ENCODE data around the gene DHCR7. TPM values are rescaled to one million over a fixed set of nuclear protein-coding genes. Genes with fewer than 3 reads are reported as not detected.

The DHCR7 gene
- total and polyA plus RNA-seq, 9 donors, result 25.3 to 264 (median 51.1) TPM

DNA sequence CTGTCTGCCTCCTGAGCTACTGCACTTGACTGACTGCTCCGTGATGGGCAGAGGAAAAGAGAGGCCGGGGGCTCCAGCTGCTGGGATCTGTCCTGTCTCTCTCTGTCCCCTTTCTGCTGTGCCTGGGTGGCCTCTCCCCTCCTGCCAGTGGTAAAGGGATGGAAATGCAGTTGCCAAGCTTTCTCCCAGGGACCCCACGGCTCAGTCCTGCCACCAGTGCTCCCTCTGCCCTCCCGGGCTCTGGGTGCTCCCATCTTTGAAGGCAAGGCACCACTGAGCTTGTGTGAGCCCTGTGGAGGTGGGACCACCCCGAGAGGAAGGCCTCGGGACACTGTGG is 36.8 kb upstream of the DHCR7 start:
- H3K36me3 ChIP-seq, result no peaks in the 10 kb centered on the region
- peaks cover 13% of the 10 kb centered on the region for H3K4me1 ChIP-seq (ENCODE audit: insufficient read depth)
- H3K27me3 ChIP-seq, result no peaks in the 10 kb centered on the region
- no peak overlapping the region for H3K4me3 ChIP-seq
- peak in 2 of 5 donors; percentile 6 to 7 for DNase-seq
- no peaks in the 10 kb centered on the region for H3K9me3 ChIP-seq
- TF ChIP-seq POLR2A (IDR thresholded peaks at IDR 0.05) (no peak), EP300 (IDR thresholded peaks at IDR 0.05) (no peak), CTCF (IDR thresholded peaks at IDR 0.05) (no peak)
- 88 to 92% (median 91%) methylated on average over 6 of the region's 6 CpGs for WGBS, 3 donors
- intact Hi-C loops (cut with DNase I), result loop anchor here in 1 of 4 donors (5.0 kb wide), 1 partner anchor 848 kb away; no protein-coding TSS in a partner anchor
- no peak overlapping the region for H3K27ac ChIP-seq

DNA sequence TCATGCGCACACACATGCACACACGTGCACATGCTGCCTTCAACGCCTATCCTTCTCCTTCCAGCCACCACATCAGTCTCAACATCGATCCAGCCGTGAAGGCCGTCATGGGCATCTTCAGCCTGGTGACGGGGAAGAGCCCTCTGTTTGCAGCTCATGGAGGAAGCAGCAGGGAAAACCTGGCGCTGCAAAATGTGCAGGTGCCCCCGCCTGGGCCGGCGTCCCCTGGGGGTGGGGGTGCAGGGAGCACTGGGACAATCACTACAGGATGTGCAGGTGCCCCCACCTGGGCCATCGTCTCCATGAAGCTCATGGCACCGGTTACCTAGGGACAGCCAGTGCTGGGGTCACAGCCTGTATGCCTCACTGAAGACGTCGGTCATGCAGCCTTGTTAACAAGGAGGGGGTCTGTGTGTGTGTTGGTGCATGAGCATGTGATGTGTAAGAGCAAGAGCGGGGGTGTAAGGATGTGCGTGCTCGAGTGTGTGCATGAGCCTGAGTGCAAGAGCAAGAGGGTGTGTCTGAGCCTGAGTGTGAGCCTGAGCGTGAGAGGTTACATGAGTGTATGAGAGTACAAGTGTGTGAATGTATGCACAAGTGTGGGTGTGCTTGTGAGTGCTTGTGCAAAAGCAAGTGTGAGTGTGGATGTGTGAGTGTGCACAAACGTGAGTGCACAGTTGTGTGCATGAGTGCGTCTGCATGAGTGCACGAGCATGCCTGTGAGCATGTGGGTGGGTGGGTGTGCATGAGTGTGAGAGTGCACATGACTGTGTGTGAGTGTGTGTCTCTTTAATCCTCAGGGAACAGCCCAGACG is 36.3 kb upstream of the DHCR7 start:
- Histone ChIP-seq H3K9me3 (no peaks in the 10 kb centered on the region), H3K27me3 (no peaks in the 10 kb centered on the region), H3K36me3 (no peaks in the 10 kb centered on the region), H3K4me3 (no peak overlapping the region), H3K27ac (no peak overlapping the region), H3K4me1 (ENCODE audit: insufficient read depth) (peaks cover 13% of the 10 kb centered on the region)
- 89 to 90% (median 90%) methylated on average over 23 of the region's 23 CpGs for WGBS, 3 donors
- intact Hi-C loops (cut with DNase I), result loop anchor here in 1 of 4 donors (5.0 kb wide), 1 partner anchor 847 kb away; no protein-coding TSS in a partner anchor
- DNase-seq, result peak in 1 of 5 donors; percentile 8
- TF ChIP-seq EP300 (IDR thresholded peaks at IDR 0.05), result no peak
- no peak for TF ChIP-seq POLR2A (IDR thresholded peaks at IDR 0.05)
- TF ChIP-seq CTCF (IDR thresholded peaks at IDR 0.05), result no peak

GRCh38 chr11:71483692-71484091 is 35.5 kb upstream of the DHCR7 start:
- peaks cover 5% of the 10 kb centered on the region for H3K4me1 ChIP-seq (ENCODE audit: insufficient read depth)
- TF ChIP-seq EP300 (IDR thresholded peaks at IDR 0.05), result no peak
- no peak for TF ChIP-seq CTCF (IDR thresholded peaks at IDR 0.05)
- no peak for TF ChIP-seq POLR2A (IDR thresholded peaks at IDR 0.05)
- no peak for DNase-seq
- H3K9me3 ChIP-seq, result no peaks in the 10 kb centered on the region
- H3K27me3 ChIP-seq, result no peaks in the 10 kb centered on the region
- H3K36me3 ChIP-seq, result no peaks in the 10 kb centered on the region
- H3K27ac ChIP-seq, result no peak overlapping the region
- WGBS, 3 donors, result 95 to 96% (median 95%) methylated on average over 6 of the region's 6 CpGs
- H3K4me3 ChIP-seq, result no peak overlapping the region
- intact Hi-C loops (cut with DNase I), result no loop called here

DNA sequence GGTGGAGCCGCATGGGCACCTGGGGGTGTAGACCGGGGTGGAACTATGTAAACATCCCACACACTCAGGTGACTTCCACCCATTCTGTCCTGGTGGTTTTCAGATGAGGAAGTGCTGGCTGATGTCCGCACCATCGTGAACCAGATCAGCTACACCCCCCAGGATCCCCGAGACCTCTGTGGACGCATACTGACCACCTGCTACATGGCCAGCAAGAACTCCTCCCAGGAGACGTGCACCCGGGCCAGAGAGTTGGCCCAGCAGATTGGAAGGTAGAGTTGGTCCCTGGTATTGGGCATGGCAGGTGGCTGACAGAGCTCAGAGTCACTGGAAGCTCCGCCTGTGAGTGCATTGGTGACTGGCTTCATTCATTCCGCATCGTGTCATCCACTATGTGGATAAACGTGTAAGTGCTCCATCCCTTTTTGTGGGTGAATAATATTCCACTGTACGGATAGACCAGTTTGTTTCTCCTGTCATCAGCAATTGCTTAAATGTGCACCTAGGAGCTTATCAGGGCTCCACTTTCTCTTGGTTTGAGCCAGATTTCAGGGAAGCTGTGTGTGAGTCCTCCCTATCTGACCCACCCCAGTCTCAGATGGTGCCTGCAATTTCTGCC is 34.7 kb upstream of the DHCR7 start:
- no peak for DNase-seq
- no peak overlapping the region for H3K4me3 ChIP-seq
- no peaks in the 10 kb centered on the region for H3K27me3 ChIP-seq
- TF ChIP-seq CTCF (IDR thresholded peaks at IDR 0.05) (no peak), EP300 (IDR thresholded peaks at IDR 0.05) (no peak), POLR2A (IDR thresholded peaks at IDR 0.05) (no peak)
- intact Hi-C loops (cut with DNase I), result no loop called here
- WGBS, 3 donors, result 93 to 95% (median 94%) methylated on average over 13 of the region's 13 CpGs
- H3K4me1 ChIP-seq (ENCODE audit: insufficient read depth), result no peaks in the 10 kb centered on the region
- H3K9me3 ChIP-seq, result no peaks in the 10 kb centered on the region
- H3K27ac ChIP-seq, result no peak overlapping the region
- no peaks in the 10 kb centered on the region for H3K36me3 ChIP-seq

Measured in ovary (tissue), 9 donors.